Fibroblast of the conjunctiva (primary cell): ENCODE measurements around the gene MYO1D.
"Not testable (repeated sequence)": the region's sequence is repeated elsewhere in the genome, so short reads cannot be mapped to it uniquely, and the experiment has no call there.

Experiments used
- DNase-seq: peaks from one replicate; pipeline ENCODE4 v3.0.0-alpha.2; 2010; ENCODE audit warnings: low read depth

The MYO1D gene

GRCh38 chr17:32854832-32855389, 22.0 kb downstream of the MYO1D start:
- no peak for DNase-seq

DNA sequence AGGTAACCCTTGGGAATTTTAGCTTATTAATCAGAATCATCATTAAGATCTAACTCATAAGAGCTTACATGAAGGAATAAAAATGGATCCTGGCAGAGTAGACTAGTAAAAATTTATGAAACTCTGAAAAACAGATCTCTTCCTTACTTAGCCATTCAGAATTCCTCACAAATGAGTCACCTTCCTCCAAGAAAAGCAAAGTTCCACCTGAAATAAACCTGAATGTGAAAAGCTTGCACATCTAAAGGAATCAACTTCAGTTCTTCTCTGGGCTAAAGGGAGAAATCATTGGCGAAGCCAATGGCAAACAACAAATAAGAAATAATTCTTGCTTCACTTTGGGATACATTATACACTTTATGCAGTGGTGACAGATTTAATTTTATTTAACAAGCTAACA, 22.7 kb downstream of the MYO1D start:
- no peak for DNase-seq

GRCh38 chr17:32852811-32853210, 24.1 kb downstream of the MYO1D start:
- DNase-seq: no peak

GRCh38 chr17:32849879-32850278, 27.0 kb downstream of the MYO1D start:
- DNase-seq: no peak

GRCh38 chr17:32847977-32848376, 28.9 kb downstream of the MYO1D start:
- no peak for DNase-seq

GRCh38 chr17:32846143-32846542, 30.8 kb downstream of the MYO1D start:
- DNase-seq: no peak

- no peak for DNase-seq
Observed at GRCh38 chr17:32840241-32840640, 36.7 kb downstream of the MYO1D start.

GRCh38 chr17:32836527-32836926, 40.4 kb downstream of the MYO1D start:
- no peak for DNase-seq

DNA sequence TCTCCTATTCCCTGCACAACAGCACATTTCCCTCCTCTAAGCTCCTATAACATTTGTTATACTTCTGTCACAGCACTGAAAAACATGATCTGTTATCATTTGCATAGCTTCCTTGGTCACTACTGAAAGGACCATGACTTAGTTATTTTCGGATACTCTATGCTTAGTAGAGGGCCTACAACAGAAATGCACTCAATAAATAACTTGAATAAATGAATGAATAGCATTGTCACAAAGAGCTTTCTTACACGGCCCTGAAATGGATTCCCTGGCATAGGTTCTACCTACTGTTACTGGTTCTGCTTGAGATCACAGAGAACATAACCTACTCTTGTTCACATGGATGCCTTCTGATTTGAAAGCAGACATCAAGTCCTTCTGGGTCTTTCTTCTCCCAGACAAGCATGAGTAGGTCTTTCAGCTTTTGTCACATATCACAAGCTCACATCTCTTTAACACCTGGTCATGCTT, 41.6 kb downstream of the MYO1D start:
- no peak for DNase-seq

DNA sequence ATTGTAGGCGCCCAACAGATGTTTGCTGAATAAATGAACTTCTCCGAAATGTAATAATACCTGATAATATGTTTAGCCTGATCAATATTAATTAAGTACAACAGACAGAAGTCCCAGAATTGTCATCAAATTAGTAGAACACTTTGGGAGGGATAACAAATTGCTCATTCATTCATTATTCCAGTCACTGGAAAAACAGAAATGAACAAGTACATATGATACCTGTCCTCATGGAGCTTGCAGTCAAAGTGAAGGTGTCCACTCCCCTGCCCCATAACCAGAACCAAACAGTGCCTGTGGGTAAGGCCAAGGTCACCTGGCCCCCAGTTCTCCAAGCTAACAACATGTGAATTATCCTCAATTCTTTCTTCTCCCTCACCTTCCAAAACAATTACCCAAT, 42.8 kb downstream of the MYO1D start:
- no peak for DNase-seq

- no peak for DNase-seq
Observed at GRCh38 chr17:32833526-32833925, 43.4 kb downstream of the MYO1D start.

DNA sequence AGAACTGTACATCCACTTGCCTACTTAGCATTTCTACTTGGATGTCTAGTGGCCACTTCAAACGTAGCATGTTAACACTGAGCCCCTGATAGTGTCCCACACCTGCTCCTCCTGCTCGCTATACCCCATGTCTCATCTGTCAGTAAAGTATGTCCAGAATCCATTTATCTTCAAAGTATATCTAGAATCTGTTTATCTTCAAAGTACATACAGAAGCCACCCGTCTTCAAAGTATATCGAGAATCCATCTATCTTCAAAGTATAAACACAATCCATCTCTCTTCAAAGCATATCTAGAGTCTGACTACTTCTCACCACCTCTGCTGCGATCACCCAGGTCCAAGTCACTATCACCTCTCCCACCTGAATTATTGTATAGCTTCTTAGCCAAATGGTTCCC, 43.8 kb downstream of the MYO1D start:
- no peak for DNase-seq

GRCh38 chr17:32831627-32832243, 45.2 kb downstream of the MYO1D start:
- DNase-seq: no peak

DNA sequence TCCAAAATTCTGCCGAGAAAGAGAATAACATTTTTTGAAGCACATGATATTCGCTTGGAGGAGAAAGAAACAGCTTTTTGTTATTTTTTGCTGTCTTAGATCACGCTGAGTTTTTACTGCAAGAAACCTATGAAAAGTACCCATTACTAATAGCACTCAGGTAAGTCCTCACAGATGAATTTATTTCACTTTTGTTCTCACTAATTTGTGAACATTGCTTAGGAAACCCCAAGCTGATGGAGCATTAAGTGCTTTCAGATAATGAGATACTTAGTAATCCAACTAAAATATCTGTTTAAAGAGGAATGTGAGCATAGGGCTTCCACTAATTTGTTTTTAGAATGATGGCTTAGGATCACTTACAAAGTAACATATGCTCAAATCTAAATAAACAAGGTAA, 45.7 kb downstream of the MYO1D start:
- no peak for DNase-seq

- DNase-seq: no peak
Observed at GRCh38 chr17:32828822-32829221, 48.1 kb downstream of the MYO1D start.

GRCh38 chr17:32827227-32827626, 49.7 kb downstream of the MYO1D start:
- DNase-seq: no peak

DNA sequence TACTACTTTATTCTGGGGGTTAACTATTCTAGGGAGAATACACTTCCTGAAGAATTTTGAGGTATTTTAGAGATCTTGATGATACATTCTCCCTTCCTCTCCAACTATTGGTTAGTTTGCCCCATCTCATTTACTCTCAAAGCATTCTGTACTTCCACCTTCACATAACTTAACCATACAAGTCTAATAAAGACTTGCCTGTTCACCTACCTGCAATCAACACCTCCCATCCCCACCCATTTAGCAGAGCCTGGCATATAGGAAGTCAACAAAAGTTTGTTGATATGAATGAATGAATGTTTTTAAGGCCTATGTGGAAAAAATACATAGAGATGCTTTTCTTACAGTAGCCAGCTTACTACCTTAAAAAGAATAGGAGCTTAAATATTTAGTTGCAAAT, 50.8 kb downstream of the MYO1D start:
- DNase-seq: no peak

- no peak for DNase-seq
Observed at GRCh38 chr17:32824334-32824733, 52.6 kb downstream of the MYO1D start.

DNA sequence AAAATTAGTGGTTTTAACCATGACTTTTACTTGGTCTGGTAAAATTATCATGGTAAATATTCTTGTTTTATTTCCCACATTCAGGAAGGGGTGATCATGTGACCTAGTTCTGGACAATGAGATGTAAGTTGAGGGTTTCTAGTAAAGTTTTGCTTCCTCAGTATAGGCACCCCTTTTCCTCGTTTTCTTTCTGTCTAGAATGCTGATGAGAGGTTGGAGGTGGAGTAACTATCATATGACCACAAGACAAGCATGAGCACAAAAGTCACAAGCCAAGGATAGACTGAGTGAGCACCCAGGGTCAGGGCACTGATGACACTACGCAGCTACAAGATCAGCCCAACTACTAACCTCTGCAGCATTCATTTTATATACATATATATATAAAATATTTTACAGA, 53.9 kb downstream of the MYO1D start:
- DNase-seq: no peak

DNA sequence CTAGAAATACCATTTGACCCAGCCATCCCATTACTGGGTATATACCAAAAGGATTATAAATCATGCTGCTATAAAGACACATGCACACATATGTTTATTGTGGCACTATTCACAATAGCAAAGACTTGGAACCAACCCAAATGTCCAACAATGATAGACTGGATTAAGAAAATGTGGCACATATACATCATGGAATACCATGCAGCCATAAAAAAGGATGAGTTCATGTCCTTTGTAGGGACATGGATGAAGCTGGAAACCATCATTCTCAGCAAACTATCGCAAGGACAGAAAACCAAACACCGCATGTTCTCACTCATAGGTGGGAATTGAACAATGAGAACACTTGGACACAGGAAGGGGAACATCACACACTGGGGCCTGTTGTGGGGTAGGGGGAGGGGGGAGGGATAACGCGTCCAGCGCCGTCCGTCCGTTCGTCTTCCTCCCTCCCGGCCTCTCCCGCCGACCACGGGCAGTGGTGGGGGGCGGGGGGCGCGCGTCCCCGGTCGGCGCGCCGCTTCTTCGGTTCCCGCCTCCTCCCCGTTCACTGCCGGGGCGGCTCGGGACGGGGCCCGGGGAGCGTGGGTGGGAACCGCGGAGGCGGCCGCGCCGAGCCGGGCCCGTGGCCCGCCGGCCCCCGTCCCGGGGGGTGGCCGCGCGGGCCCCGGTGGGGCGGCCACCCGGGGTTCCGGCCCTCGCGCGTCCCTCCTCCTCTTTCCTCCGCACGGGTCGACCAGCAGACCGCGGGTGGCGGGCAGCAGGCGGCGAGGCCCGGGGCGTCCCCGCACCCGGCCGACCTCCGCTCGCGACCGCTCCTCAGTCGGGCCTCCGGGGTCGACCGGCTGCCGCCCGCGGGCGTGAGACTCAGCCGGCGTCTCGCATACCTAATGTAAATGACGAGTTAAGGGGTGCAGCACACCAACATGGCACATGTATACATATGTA, 54.7 kb downstream of the MYO1D start:
- not testable (repeated sequence) for DNase-seq

GRCh38 chr17:32820440-32820839, 56.5 kb downstream of the MYO1D start:
- DNase-seq: no peak

DNA sequence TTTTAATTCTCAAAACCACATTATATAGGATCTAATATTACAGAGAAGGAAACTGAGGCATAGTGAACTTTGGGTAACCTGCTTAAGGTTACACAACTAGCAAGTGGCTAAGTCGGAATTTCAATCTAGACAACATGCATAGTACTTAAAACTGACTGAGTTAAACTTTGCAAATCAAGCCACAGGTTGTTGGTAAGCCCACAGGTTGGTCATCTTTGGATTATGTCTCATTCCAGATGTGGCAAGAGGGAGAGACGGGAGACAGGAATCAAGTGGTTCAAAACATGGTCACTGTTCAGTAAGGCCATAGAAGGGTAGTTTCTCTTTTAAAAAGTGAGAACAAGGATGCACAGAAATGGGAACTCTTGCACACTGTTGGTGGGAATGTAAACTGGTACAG, 57.1 kb downstream of the MYO1D start:
- DNase-seq: no peak

GRCh38 chr17:32819035-32819434, 57.9 kb downstream of the MYO1D start:
- DNase-seq: no peak
